Limb (tissue), 2 donors: ENCODE measurements around the gene SHOC2.
A peak's percentile ranks its signal among the peaks of the same experiment; 100 is the strongest.
"Not testable (repeated sequence)": the region's sequence is repeated elsewhere in the genome, so short reads cannot be mapped to it uniquely, and the experiment has no call there.

ENCODE experiments used
- DNase-seq, 2 donors: peaks; one replicate each; pipeline ENCODE4 v3.0.0-alpha.2; 2016; ENCODE audit errors: extremely low spot score in 2 of 2

SHOC2 gene

DNA sequence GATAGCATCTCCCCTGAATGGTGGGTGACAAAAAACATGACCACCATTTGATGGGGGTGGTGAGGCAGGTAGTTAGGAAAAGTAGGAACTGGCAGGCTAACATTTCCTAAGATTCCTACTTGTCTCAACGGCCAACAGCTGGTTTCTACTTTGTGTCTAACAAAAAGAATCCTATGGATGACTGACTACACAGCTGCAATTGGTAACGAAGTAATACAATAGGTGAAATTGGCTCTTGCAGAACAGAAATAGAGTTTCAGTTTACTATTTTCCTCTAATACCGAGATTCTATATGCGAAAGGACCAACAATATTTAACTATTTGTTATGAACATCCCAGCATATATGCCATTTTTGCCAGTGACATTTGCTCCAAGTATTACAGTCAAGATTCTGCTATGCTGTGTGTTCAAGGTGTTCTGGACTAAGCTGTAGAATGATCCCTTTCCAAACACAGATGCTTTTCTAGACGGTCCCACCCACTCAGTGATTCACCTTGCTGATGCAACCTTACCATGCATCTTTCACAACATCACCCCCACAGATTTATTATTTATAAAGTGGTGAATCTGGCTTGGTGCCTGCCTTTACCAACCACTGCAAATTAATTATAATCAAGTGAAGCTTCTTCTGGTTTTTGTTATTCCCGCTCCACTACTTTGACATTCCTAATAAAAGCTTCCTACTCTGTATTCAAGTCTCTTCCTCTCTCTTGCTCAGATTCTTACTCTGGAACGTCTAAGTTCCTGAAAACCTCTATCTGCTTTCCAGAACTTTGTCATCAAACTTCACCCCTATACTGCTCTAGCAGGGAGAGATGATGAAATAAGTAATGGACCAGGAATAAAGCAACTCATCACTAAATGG, 17.2 kb upstream of the SHOC2 start:
- no peak for DNase-seq

DNA sequence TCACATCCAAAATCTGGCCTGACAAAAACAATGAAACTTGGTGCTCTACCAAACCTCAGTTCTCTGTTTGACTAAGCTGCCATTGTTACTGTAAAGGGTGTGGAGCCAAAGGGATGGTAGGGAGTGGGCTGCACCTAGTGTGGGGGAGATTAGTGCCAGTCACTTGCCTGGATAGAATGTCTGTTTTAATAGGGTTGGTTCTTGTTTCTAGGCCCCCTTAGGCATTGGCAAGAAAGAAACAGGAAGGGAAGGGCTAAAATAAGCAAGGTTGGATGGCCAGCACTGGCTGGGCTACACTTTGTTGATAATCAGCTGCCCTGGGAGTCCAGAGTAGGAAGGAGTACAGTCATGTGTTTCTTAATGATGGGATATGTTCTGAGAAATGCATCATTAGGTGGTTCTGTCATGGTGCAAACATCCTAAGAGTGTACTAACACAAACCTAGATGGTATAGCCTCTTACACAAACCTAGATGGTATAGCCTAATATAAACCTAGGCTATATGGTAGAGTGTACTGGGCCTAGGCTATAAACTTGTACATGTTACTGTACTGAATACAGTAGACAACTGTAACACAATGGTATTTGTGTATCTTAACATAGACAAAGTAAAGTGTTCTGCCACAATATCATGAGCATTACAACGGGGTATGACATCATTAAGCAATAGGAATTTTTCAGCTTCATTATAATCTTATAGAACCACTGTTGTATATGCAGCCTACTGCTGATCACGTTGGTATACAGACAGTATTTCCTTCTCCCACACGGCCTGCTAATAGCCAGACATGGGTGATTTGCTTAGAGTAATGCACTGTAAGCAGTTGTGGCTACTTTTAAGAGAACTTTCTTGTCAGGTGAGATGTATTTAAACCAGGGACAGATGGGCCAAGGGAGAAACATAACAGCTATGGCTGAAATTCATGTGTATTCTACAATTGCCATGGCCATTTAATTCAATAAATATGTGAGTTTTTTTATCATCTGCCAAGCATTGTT, 15.8 kb upstream of the SHOC2 start:
- DNase-seq: no peak

DNA sequence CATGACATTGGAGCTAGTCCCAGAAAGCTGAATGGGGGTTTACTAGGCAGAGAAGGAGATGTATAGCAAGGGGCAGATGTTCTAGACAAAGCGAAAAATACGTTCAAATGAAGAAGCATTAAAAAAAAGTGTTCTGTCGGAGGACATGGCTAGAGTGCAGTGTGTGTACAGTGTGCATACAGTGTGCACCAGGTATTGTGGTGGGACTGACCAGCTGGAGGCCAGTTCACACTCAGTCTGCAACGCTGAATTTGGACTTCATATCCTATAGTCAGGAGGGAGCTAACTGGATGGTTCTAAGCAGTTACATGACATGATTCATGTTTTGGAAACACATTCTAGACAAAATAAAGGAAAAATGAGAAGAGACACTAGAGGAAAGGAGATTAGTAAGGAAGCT, 9.3 kb upstream of the SHOC2 start:
- no peak for DNase-seq

DNA sequence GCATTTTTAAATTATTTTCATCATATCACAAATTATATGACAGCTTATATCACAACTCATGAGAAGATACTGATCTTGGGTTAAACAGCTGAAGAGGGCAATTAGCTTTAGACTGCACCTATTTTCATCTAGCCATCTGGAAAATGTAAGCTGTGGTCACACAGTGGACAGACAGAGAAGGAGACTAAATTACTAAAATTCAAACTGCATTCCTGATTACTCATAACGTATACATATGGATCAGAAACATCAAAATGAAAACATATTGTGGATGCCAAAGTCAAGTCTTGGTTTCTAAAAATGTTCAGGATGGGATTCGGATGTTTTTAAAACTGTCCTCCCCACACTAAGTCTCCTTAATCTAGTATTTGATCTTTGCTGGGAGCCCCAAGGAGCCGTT, 7.0 kb upstream of the SHOC2 start:
- DNase-seq: no peak

DNA sequence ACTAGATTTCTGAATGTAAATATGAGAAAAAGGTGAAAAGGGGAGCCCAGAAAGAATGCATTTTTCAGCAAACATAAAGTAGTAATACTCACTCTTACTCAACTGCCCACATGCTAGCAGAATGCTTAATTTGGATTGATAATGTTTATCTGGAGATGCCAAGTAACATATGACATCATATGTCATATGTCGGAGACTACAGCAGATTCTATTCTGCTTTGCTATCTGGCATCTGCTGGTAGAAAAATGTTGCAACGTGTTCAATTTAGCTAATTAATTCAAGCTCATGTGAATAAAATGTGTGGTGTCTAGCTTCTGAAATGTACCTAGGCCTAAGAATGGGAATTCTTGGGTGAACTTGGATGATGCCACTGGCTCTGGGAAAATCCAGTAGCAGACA, 5.0 kb upstream of the SHOC2 start:
- DNase-seq: no peak

DNA sequence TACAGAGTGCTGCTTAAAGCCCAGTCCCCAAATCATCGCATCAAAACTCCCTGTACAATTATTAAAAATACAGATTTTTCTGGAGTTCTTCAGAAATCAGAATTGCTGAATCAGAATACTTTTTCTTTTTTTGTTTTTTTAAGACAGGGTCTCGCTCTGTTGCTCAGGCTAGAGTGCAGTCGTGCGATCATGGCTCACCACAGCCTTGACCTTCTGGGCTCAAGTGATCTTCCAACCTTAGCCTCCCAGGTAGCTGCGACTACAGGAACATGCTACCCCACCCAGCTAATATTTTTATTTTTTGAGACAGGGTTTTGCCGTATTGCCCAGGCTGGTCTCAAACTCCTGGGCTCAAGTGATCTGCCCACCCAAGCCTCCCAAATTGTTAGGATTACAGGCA, 4.4 kb upstream of the SHOC2 start:
- no peak for DNase-seq

DNA sequence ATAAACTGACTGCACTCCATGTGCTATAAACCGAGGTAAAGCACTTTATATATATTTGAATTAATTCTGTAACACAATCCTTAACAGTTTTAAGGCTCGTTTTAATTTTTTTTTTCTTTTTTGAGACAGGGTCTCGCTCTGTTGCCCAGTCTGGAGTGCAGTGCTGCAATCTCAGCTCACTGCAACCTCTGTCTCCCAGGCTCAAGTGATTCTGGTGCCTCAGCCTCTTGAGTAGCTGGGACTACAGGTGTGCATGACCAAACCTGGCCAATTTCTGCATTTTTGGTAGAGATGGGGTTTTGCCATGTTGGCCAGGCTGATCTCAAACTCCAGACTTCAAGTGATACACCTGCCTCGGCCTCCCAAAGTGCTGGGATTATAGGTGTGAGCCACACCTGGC, 3.8 kb upstream of the SHOC2 start:
- DNase-seq: not testable (repeated sequence)

DNA sequence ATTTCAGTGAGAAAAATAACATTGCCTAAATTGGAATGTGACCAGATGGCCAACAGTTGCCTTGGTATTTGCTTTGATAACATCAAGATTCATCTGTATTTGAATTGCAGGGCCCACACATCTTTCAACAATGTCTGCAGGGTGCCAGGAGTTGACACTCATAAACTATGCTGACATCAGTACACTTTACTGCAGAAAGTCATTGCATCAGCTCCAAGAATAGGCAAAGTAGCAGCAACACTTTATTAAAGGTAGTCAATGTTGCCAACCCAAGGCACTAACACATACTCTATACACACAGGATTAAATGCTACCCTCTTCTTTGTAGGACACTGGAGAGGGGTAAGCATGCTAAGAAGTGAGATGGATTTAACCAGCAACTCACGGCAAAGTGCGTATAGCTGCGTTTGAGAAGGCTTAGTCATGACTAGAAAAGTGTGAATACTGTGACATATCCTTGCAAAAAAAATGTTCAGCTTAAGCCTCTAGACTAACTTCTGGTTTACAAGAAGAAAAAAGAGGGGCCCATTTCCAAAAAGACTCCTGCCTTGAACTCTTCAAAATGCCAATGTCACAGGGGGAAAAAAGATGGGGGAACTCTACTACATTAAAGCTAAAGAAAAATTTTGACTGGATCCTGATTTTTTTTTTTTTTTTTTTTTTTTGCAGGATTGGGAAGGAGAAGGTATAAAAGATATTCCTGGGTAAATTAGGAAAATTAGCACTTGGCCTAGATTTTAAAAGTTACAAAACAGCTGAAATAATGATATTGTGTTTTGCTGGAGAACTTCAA, 2.7 kb upstream of the SHOC2 start:
- no peak for DNase-seq

DNA sequence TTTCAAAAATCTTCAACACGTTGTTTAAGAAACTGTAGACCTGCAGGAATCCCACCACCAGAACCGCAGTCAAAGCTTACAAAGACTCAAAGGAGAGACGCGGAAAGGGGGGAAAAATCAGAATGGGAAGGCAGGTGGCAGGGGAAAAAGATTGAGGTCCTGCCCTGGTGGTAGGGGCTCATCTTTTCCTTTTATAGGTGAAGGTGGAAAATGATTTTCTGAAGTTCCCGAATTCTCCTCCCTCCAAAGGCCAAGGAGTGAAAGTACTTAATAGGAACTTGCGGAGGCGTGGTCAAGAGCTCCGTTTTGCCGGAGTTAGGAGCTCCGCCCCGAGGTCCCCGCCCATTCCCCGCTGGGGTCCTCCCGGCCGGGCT, 1.1 kb upstream of the SHOC2 start:
- DNase-seq: peak; percentile 95

DNA sequence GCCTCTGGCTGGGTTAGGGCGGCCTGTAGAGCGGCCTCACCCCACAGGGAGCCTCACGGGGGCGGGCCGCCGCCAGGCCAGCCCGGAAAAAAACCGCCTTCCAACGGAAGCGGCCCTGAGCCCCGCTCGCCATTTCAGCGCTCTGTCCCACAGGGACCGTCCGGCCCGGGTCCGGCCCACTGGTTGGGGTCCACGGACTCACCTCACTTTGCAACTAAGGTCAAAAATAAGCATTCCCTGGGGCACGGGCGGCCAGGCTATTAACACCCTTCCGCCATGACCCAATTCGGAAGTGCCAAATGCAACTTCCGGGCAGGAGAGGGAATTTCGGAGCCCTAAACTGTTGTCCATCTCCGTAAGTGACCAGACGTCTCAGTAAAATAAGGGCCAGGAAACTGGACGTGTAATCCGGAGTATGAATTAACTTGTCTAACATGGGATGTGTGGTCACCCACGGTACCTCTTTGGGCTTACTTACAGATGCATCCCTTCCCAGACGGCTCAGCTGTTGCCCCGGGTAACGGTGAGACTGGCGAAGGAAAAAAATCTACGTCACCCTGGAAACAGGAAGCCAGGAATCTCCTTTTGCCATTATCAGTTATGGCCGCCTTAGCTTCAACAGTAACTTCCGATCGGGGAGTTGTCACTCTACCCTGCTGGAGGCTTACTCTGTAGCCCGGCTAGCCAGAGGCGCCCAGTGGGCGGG, 608 bp upstream of the SHOC2 start, which contains the start of gene BBIP1:
Gene BBIP1, minus strand, starts transcription at position 538 of the 706 bp plus-strand sequence. CDS start 1,023 bp downstream, outside the sequence.
- DNase-seq: peak; percentile 98 to 100

DNA sequence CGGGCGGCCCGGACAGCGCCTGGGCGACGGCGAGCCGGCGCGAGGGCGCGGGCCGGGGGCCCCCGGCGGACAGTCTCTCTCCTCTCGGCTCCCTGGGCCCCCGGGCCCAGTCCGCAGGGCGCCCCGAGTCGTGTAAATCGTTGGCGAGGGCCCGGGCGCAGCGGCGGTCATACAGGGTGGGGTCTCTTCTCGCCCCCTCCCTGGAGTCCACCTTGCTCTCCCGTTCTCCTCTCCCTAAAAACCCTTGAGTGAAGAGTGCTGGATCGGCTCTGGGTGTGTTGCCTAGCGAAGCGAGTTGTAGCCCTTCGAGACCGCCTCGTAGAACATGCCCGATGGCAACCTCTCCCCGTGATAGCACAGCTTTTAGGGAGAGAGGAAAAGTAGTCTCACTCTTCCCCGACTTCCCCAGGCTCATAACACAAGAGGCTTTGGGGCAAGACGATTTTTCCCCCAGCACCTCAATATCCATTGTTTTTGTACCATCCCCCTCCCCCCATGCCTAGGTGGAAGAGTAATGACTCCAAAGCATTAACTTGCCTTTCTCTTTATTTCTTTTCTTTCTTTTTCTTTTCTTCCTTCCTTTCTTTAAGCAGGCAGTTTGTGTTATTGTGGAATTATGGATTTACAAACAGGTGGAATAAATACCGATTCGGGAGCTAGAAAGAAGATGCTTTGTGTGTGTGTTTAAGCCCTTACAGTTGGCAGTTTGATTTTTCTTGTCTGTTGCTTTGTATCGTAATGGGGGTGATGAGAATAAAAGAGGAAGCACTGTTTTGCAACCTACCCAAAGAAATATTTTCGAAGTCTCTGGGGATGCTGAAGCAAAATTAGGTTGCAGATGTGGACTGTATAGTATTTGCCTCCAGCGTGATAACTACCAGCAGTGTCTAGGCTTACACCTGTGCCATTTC, 822 bp downstream of the SHOC2 start:
- DNase-seq: peak; percentile 15 to 72

DNA sequence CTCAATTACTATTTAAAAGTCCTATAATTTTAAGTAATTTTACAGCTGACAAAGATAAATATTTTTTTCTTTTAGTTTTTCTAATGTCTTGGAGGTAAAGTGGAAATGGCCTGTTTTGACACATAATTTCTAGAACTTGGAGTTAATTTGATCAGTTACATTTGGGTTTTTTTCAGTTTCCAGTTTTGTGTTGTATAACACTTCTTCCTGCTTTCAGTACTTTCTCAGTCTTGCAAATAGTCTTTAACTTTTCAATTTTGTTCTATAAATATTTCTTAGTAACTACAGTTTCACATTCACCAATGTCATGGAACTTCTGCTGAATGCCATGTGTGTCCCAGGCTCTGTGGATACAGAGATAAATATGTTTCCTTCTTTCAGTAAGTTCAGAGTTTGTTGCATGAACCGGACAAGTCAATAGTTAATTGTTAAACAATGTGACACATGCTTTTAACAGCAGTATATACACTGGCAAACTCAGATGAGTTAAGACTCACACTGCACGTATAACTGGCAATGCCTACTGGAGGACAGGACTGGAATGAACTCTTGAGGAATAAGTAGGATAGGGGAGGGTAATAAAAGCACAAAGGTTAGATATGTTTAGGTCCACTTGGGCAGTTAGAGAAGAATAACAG, 4.6 kb downstream of the SHOC2 start:
- no peak for DNase-seq

DNA sequence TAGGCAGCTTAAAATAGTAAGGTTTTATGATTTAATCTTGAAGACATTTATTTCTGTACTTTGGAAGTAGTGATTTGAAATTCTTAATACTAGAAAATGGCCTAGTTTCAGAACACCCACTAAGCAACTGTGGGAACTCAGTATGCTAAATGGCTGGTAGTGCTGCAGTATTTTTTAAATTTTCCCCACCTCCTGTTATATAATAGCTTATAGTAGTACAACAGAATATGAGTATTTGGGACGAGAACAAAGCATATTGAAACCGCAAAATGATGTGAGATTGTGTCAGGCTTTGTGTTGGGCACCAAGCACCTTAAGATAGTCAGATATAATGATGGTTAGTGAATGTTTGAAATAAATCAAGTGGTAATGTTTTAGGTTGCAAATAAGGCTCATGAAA, 8.1 kb downstream of the SHOC2 start:
- no peak for DNase-seq

DNA sequence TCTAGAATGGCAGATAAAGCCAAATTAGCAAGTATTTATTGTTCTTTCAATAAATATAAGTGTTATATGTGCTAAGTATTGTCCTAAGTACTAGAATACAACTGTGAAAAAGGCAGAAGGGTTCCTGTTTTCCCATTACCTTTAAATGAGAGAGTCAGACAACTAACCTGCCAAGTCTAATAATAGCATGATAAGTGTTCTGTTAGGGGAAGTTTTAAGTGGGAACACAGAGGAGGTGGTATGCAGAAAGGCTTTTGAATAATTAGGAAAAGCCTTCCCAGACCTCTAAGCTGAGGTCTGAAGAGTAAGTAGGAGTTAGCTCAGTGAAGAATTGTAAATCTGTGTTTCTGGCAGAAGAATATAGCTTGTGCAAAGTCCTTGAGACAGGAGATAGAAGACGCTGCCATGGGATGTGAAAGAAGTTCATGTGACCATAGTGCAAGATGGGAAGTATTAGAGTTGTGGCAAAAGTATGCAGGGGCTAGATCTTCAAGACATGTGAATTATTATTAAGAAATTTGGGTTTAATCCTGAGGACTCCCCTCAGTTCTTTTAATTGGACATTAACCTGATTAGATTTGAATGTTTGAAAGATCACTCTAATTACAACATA, 12.5 kb downstream of the SHOC2 start:
- DNase-seq: no peak

DNA sequence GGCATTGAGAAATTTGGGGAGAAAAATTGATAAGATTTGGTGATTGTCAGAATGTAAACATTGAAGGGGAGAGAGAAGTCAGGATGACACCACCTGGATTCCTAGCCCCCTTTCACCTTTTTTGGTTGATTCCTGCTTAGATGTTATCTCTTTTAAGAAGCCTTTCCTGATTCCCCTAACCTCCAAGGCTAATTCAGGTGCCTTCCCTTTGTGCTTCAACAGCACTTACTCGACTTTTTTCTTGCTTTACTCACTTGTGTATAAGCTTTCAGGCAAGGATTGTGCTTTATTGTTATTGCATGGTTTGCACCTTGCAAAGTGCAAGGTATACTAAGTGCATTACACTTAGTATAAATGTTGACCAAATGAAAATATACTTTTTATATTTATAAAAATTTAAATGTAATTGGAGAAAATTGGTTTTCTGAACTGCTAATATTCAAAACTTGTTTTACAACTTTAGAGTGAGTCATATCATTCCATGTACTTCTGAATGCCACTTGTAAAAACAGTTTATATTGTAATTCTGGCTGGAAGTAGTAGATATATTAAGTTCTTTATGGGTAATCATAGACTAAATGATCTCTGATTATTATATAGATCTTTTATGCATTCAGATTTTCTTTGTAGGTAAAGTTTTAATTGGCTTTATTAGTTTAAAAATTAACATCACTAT, 13.2 kb downstream of the SHOC2 start:
- no peak for DNase-seq

DNA sequence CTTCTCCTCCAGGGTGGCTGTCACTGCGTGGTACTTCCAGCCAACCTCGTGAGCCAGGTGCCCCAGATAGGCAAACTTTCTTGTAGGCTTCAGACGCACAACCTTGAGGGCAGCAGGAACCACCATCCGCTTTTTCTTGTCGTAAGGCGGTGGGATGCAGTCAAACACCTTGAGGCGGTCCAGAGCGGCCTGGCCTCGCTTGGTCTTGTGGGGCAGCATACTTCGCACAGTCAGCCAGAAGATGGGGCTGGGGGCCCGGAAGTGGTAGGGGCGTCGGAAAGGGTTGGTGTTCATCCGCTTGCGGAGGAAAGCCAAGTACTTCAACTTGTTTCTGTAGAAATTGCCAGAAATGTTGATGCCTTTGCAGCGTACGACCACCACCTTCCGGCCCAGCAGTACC, 17.4 kb downstream of the SHOC2 start:
- no peak for DNase-seq

DNA sequence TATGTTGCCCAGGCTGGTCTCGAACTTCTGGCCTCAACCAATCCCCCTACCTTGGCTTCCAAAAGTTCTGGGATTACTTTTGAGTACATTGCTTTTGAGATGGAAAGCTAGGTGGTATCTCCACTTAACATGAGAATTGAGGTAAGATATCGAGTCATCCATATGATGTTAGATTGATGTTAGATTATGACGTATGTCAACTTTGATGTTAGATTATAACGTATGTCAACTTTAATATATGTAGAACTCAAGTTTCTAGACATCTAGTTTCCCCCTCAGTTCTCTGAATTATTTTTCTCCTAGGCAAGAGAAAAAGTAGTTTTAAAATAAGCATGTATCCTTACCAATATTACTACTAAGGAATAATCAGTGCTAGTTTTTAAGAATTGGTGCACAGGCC, 20.0 kb downstream of the SHOC2 start:
- DNase-seq: no peak

DNA sequence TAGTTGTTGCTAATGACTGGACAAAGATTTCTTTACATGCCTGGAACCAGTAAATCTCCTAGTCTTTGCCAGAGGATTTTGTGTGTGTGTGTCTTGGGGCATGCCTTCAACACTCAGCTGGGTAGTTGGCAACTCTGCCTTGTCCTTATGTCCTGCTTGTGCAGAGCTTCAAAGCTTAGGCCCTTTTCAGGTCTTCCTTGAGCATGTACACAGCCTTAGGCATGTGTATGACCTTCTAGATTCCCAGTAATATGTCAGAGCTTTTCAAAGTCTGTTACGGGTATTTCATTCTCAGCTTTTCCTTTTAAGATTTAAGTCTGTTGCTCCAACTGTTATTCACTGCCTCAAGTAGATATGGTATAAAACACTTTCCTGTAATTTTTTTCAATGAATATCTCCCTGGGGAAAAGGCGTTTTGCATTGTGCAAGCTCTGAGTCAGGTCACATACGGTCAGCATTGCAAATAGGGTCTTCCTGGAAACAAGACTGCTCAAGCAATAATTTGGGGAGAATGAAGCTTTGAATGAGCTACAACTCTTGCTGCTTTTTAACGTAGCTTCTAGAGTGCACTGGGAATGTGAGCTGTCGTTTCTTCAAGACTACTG, 25.5 kb downstream of the SHOC2 start:
- DNase-seq: no peak
